GM18858 (cell line): Measurements from ENCODE around the gene C17orf58.
"Not testable (repeated sequence)": the region's sequence is repeated elsewhere in the genome, so short reads cannot be mapped to it uniquely, and the experiment has no call there.

Experiments used
- ATAC-seq: cut with Tn5 transposase; IDR thresholded peaks from one replicate; pipeline ENCODE4 v1.9.1; 2021; ENCODE audit not compliant: unreplicated experiment

Gene C17orf58

GRCh38 chr17:68004201-68004600 lies 7.9 kb upstream of the C17orf58 start:
- ATAC-seq: no peak

- no peak for ATAC-seq
Observed at GRCh38 chr17:67999291-67999911, 3.1 kb upstream of the C17orf58 start.

- ATAC-seq: no peak
Observed at GRCh38 chr17:67998466-67998865, 2.2 kb upstream of the C17orf58 start.

GRCh38 chr17:67995570-67996263 lies 552 bp downstream of the C17orf58 start:
- ATAC-seq: no peak

- ATAC-seq: no peak
Observed at GRCh38 chr17:67994817-67995569, 1.3 kb downstream of the C17orf58 start.

- ATAC-seq: no peak
Observed at GRCh38 chr17:67993998-67994361, 2.3 kb downstream of the C17orf58 start.

- ATAC-seq: peak; percentile 68
Observed at GRCh38 chr17:67993153-67993997, 2.9 kb downstream of the C17orf58 start.

- no peak for ATAC-seq
Observed at GRCh38 chr17:67992548-67993152, 3.6 kb downstream of the C17orf58 start.

GRCh38 chr17:67990909-67991308 lies 5.4 kb downstream of the C17orf58 start:
- ATAC-seq: no peak

- no peak for ATAC-seq
Observed at GRCh38 chr17:67983383-67983688, 12.9 kb downstream of the C17orf58 start.

- no peak for ATAC-seq
Observed at GRCh38 chr17:67982686-67983382, 13.4 kb downstream of the C17orf58 start.

- no peak for ATAC-seq
Observed at GRCh38 chr17:67982034-67982640, 14.1 kb downstream of the C17orf58 start.

GRCh38 chr17:67980883-67981282 lies 15.4 kb downstream of the C17orf58 start:
- not testable (repeated sequence) for ATAC-seq

GRCh38 chr17:67980456-67980855 lies 15.8 kb downstream of the C17orf58 start:
- no peak for ATAC-seq

- ATAC-seq: not testable (repeated sequence)
Observed at GRCh38 chr17:67976306-67976705, 20.0 kb downstream of the C17orf58 start.

GRCh38 chr17:67974598-67975066 lies 21.6 kb downstream of the C17orf58 start:
- no peak for ATAC-seq

- no peak for ATAC-seq
Observed at GRCh38 chr17:67974185-67974584, 22.1 kb downstream of the C17orf58 start.

GRCh38 chr17:67970783-67971182 lies 25.5 kb downstream of the C17orf58 start:
- ATAC-seq: no peak

GRCh38 chr17:67963145-67963572 lies 33.1 kb downstream of the C17orf58 start:
- ATAC-seq: not testable (repeated sequence)

GRCh38 chr17:67962156-67962555 lies 34.1 kb downstream of the C17orf58 start:
- ATAC-seq: not testable (repeated sequence)
